Mononuclear cell (primary cell): ENCODE results near the gene GRAP. TPM values are rescaled to one million over a fixed set of nuclear protein-coding genes. Genes with fewer than 3 reads are reported as not detected.

Experiments
- H3K27me3 ChIP-seq: 2 replicates; pipeline ENCODE4 v1.6.0; 2011; ENCODE audit warnings: low read length, control low read depth; ENCODE audit not compliant: insufficient read depth
- H3K4me1 ChIP-seq: 2 replicates; pipeline ENCODE4 v1.5.1; 2011; ENCODE audit warnings: mild to moderate bottlenecking, low read length, control low read depth; ENCODE audit not compliant: insufficient read depth
- H3K4me3 ChIP-seq: 2 replicates; pipeline ENCODE4 v1.5.1; 2011; ENCODE audit warnings: mild to moderate bottlenecking, low read length, moderate library complexity
- H3K9me3 ChIP-seq: 2 replicates; pipeline ENCODE4 v1.5.1; 2011; ENCODE audit warnings: low read depth, mild to moderate bottlenecking, control low read depth, low read length
- total RNA-seq: library from RNA; depleted of rRNA; stranded (reverse); fragments of >200 nt; gene quantifications from one replicate; pipeline ENCODE4 v1.2.3, GENCODE V29; 2012

GRAP gene
- total RNA-seq, 1 donor, result 13.5 TPM

GRCh38 chr17:18976201-18976600, 70.6 kb downstream of the GRAP start:
- Histone ChIP-seq H3K4me3 (no peak overlapping the region), H3K27me3 (no peaks in the 10 kb centered on the region), H3K9me3 (no peaks in the 10 kb centered on the region), H3K4me1 (no peaks in the 10 kb centered on the region)

GRCh38 chr17:18975597-18975996, 71.2 kb downstream of the GRAP start:
- no peak overlapping the region for H3K4me3 ChIP-seq
- H3K27me3 ChIP-seq, result no peaks in the 10 kb centered on the region
- no peaks in the 10 kb centered on the region for H3K9me3 ChIP-seq
- no peaks in the 10 kb centered on the region for H3K4me1 ChIP-seq

- H3K4me3 ChIP-seq, result no peak overlapping the region
- H3K27me3 ChIP-seq, result no peaks in the 10 kb centered on the region
- no peaks in the 10 kb centered on the region for H3K4me1 ChIP-seq
- no peaks in the 10 kb centered on the region for H3K9me3 ChIP-seq
These were observed 72.2 kb downstream of the GRAP start for GRCh38 chr17:18974407-18975149.

- Histone ChIP-seq H3K4me1 (peaks cover 6% of the 10 kb centered on the region), H3K4me3 (no peak overlapping the region), H3K9me3 (no peaks in the 10 kb centered on the region), H3K27me3 (no peaks in the 10 kb centered on the region)
These were observed 75.0 kb downstream of the GRAP start for GRCh38 chr17:18971801-18972200.

Other genes with a start within 250 kb of the GRAP start
- 33.4 TPM for gene PRPSAP2, start 188.8 kb downstream of the GRAP start, total RNA-seq
- gene SLC5A10, start 94.8 kb downstream of the GRAP start, total RNA-seq, result 0.10 TPM
- gene FAM83G, start 42.2 kb downstream of the GRAP start, total RNA-seq, result 3.0 TPM
- 5.1 TPM for gene GRAPL, start 80.6 kb upstream of the GRAP start, total RNA-seq
- 8.4 TPM for gene EPN2, start 190.4 kb upstream of the GRAP start, total RNA-seq